SKM-1 treated with dmso at 0.1 percent for 144 hours (cell line): ENCODE data around the gene POT1.

Experiments
- DNase-seq: peaks from one replicate; lab custom pipeline; 2025; ENCODE audit not compliant: unreplicated experiment; lab: John Stamatoyannopoulos, UW

Gene POT1

GRCh38 chr7:124810605-124811004 is 119.0 kb downstream of the POT1 start:
- no peak for DNase-seq

DNA sequence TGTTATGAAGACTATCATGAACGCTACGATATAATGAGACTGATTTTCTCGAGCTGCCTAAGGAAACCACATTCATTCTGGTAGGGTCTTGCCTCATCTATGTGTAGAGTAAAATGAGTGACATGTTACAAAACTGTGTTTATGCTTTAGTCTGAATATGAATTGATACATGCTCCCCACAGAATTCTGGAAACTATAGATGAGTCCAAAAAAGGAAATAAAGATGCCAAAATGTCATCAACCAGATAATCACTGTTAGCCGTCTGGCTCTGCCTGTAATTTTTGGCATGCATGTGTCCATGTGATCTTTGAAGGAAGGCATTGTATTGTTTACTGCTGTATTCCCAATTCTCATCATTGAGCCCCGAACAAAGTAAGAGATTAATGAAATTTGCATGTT is 121.4 kb downstream of the POT1 start:
- no peak for DNase-seq

- DNase-seq: no peak
Measured at GRCh38 chr7:124801330-124801895, 128.2 kb downstream of the POT1 start.

DNA sequence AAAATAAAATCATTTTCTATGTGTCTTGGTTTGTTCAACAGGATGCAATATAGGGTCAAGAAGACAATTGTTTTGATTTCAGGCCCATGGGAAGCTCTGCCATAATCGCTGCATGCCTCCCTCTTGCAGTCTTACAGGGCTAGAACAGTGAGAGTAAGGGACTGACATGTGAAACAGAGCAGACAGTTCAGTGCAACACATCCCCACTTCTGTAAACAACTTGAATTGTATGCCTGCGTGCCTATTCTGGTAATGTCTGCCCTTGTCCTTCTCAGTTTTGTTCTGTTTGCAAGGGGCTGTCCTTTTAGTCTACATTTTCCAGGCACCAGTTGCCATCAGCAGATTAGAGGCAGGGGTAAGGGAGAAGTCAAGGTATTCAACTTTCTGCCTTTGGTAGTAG is 129.2 kb downstream of the POT1 start:
- no peak for DNase-seq

DNA sequence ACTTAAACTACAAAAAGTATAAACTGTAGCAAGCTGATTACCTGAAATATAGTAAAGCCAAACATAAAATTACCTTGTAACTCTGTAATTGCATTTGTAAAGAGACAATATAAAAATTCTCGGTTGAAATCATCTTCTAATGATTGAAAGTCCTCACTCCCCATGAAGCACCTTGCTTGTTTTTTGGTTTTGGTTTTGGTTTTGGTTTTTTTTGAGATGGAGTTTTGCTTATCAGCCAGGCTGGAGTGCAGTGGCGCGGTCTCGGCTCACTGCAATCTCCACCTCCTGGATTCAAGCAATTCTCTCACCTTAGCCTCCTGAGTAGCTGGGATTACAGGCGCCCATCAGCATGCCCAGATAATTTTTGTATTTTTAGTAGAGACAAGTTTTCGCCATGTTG is 130.2 kb downstream of the POT1 start:
- DNase-seq: no peak

DNA sequence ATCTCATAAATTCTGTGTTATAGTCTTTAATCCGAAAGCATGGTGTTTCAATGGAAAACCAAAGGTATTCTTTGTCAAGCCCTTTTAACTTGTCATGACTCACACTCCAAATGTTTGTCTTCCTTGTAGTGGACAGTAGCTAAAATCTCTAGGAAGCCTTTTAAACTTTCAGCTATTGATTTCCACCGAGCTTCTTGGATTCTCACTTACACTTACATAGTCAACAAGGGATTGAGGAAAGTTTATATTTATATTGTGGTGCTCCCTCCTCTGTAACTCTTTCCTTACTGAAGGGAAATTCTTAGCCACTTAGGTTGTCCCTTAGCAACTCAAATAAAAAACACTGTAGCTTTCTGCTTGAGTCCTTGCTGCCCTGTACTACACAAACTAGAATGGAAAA is 132.9 kb downstream of the POT1 start:
- no peak for DNase-seq

GRCh38 chr7:124792696-124793095 is 136.9 kb downstream of the POT1 start:
- DNase-seq: no peak

DNA sequence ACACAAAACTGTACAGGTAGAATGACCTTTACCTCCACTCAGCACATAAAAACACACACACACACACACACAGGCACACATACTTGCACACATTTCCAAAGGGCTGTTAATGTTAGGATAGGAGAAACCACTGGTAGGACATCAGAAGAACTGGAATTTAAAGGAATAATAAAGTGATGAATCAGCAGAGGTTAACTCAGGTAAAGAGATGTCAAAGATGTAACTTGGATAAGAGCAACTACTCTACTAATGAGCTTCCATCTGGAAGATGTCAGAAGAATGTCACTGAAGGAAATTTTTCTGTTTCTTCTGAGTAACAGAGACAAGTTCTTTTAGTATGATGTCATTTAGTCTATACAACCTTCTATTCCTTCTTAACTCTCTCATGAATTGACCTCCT is 137.6 kb downstream of the POT1 start:
- no peak for DNase-seq

DNA sequence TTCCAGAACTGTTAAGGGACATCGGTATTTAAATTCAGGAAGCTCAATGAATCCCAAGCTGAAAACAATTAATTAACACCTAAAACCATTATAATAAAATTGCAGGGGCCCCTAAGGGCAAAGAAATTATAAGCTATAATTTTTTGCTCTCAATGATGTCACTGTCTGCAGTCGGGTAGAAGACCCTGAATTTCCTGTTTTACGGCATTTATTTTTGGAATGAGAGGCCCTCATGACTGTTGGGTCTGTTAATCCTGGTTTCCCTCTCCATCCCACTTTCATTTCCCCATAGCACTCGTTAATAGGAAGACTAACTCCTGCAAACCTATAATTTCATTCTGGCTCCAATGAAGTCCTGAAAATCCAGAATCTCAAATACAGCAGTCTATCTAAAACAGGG is 138.2 kb downstream of the POT1 start:
- DNase-seq: no peak

DNA sequence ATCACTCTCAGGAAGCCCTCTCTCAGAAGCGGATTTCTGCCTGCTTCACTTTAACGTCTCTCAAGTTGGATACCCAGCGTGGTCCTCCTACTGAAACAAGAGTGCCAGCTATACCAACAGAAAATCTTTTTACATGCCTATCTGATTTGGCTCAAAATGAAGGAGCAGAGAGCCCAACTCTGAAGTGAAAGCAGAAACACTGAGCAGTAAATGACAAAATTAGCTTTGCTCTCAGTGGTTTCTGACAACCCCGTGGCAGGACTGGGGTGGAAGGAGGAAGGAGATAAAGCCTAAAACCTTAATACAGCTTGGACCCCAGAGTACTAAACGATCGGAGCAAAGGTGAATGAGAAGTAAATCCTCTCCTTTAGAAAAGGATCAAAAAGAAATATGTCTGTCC is 139.0 kb downstream of the POT1 start:
- no peak for DNase-seq

DNA sequence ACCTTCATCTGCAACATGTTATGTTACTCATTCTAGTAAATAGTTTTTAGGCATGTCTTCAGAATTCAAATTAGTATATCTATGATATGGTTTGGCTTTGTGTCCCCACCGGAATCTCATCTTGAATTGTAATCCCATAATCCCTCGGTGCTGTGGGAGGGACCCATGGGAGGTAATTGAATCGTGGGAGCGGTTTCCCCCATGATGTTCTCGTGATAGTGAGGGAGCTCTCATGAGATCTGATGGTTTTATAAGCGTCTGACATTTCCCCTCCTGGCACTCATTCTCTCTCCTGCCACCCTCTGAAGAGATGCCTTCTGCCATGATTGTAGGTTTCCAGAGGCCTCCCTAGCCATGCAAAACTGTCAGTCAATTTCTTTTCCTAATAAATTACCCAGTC is 143.6 kb downstream of the POT1 start:
- no peak for DNase-seq

GRCh38 chr7:124784879-124785818 is 144.5 kb downstream of the POT1 start:
- DNase-seq: peak; percentile 41

DNA sequence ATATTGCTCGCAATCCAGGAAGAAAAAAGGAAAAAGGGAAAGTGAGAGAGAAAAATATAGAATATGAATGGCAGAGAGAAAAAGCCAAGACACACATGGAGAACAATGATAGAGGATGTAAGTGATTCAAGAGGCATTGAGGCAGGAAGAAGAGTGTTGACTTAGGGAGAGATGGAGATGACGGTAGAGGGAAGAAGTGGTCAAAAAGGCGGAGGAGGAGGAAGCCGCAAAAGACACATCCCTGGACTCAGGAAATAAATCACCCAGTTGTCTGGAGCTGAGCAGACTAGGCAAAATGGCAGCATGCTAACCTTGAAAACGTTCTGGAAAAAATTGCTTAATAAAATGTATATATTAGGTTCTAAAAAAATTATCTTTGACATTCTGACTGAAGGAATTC is 146.4 kb downstream of the POT1 start:
- no peak for DNase-seq

DNA sequence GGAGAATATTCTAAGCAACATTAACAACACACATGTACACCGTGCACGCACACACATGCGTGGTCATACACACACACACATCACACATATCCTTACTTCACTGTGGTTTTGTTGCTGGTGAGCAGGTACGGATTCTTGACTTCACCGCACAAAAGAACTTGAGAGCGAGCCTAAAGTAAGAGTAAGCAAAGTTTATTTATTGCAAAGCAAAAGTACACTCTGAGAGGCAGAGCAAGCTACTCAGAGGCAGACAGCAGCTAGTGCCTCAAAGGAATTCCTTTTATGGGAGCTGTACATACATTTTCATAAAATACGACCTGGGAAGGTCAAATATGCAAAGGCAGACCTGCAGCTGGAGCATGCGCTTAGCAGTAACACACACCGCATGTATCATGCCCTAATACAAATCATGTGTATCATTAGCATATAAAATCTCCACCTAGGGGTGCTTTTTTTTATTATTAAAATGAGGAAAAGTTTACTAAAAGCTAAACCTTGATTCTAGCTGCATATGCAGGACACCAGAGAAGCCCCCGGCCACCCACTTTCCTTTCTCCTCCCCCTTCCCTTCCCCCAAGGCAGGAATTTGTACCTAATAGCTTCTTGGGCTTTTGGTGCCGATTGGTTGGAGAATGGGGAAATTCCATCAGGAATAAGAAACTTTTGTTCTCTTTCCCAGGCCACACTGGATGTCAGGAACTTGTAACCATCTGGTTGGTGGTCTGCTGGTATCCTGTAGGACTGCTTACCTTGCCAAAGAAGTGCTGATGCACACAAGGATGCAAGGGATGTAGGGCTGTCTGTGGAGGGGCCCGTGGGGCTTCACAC is 147.5 kb downstream of the POT1 start:
- DNase-seq: no peak

- DNase-seq: no peak
Measured at GRCh38 chr7:124781418-124781817, 148.2 kb downstream of the POT1 start.

GRCh38 chr7:124780608-124781007 is 149.0 kb downstream of the POT1 start:
- DNase-seq: no peak

DNA sequence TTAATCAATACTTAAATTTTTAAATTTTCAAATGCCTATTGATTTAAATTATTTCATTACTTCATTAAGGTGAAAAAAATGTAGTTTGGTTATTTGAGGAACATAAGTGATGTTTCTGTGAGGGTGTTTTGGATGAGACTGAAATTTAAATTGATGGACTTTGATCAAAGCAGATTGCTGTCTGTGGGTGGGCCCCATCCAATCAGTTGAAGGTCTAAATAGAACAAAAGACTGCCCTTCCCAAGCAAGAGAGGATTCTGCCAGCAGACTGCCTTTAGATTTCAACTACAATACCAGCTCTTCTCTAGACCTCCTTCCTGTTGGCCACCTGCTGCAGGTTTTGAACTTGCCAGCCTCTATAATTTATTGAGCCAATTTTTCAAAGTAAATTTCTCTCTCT is 149.6 kb downstream of the POT1 start:
- DNase-seq: no peak

DNA sequence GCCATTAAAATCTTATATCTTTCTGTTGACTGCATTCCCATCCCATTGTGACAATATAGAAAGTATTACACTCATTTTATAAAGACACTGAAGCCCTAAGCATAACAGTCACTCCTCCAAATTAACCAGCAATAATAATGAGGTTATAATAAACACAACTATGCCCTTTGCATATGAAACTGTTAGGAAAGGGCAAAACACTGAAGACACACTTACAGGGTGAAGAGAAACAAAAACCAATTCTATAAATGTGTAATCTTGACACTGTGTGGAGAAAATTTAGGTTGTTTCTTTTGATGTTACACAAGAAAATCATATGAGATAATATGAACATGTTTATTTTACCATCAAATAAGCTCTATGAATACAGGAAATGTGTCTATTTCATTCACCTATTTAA is 150.0 kb downstream of the POT1 start:
- no peak for DNase-seq

- no peak for DNase-seq
Measured at GRCh38 chr7:124779194-124779593, 150.4 kb downstream of the POT1 start.

DNA sequence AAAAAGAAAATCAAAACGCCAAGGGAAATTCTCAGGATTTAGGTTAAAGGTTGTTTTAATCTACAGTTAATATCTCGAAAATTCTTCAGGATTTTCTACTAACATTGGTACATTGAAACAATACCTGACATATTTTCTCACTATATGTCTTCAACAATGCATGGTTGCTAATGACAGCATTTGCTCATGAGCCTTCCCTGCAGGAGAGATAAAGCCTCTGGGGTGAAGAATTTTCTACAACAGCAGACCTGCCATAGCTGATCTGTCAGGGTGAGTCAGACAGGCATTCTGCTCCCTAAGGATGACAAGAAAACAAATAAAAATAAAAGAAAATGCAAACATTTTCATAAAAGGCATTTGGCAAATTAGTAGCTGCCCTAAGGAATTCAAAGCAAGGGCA is 152.4 kb downstream of the POT1 start:
- no peak for DNase-seq

GRCh38 chr7:124776153-124776552 is 153.5 kb downstream of the POT1 start:
- DNase-seq: no peak

DNA sequence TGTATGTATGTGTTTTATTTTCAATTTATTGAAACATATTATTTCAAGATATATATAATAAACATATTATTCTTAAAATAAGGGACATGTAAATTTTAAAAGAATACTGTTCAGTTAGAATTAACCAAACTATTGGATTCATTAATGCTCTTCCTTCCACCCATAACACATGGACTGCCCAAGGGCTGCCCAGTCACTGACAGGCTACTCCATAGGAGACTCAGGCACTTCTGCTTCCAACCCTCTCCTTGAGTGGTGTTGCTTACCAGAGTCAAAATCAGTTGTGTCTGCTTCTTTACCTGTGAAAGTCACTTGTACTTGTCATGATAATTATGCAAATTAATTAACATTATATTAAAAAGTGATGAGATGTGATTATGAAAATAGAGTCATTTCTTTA is 154.2 kb downstream of the POT1 start:
- no peak for DNase-seq
